Keratinocyte (primary cell): ENCODE data around the gene CIT. TPM values are rescaled to one million over a fixed set of nuclear protein-coding genes. Genes with fewer than 3 reads are reported as not detected.

Source experiments
- DNase-seq: peaks from one replicate; pipeline ENCODE4 v3.0.0-alpha.2; 2011; ENCODE audit warnings: low read depth, missing footprints, low spot score
- FAIRE-seq: peaks from 2 replicates; lab custom pipeline; 2011; peaks lifted over from hg19 to GRCh38; lab: Jason Lieb, UNC
- H2AFZ ChIP-seq: 2 replicates; pipeline ENCODE4 v1.6.0; 2012; ENCODE audit warnings: low read length, control low read depth, inconsistent platforms; ENCODE audit not compliant: control insufficient read depth
- H3K27ac ChIP-seq: 2 replicates; pipeline ENCODE4 v1.5.1; 2011; ENCODE audit warnings: low read length; ENCODE audit not compliant: control insufficient read depth, insufficient read depth
- H3K27me3 ChIP-seq: 3 replicates; pipeline ENCODE4 v1.6.0; 2011; ENCODE audit warnings: low read length; ENCODE audit not compliant: control insufficient read depth, insufficient read depth; ENCODE audit errors: extremely low read depth
- H3K36me3 ChIP-seq, 2 experiments: 2 replicates in 1 of 2; 3 replicates in 1 of 2; pipeline ENCODE4 v1.5.1; 2011; ENCODE audit warnings: low read length in 2 of 2, mild to moderate bottlenecking in 1 of 2; ENCODE audit not compliant: control insufficient read depth in 2 of 2, insufficient read depth in 2 of 2; ENCODE audit errors: extremely low read depth in 1 of 2
- H3K4me1 ChIP-seq: 3 replicates; pipeline ENCODE4 v1.5.1; 2011; ENCODE audit warnings: low read length; ENCODE audit not compliant: control insufficient read depth, insufficient read depth; ENCODE audit errors: extremely low read depth
- H3K4me2 ChIP-seq: 3 replicates; pipeline ENCODE4 v1.6.0; 2011; ENCODE audit warnings: low read depth, low read length; ENCODE audit not compliant: control insufficient read depth, insufficient read depth; ENCODE audit errors: extremely low read depth
- H3K4me3 ChIP-seq, 3 experiments: fragments of 200-600 bp in 1 of 3; sonication (generic) in 1 of 3; 2 replicates in 2 of 3; 3 replicates in 1 of 3; pipeline ENCODE4 v1.5.1; 2011 to 2016; ENCODE audit warnings: low read length in 3 of 3, mild to moderate bottlenecking in 3 of 3, control low read depth in 2 of 3, inconsistent platforms in 1 of 3, low read depth in 1 of 3, mixed read lengths in 1 of 3, mixed run types in 1 of 3, moderate library complexity in 1 of 3; ENCODE audit not compliant: control insufficient read depth in 2 of 3, insufficient read depth in 2 of 3; ENCODE audit errors: extremely low read depth in 1 of 3
- H3K79me2 ChIP-seq: 2 replicates; pipeline ENCODE4 v1.6.0; 2012; ENCODE audit warnings: low read length; ENCODE audit not compliant: control insufficient read depth, insufficient read depth
- H3K9ac ChIP-seq: 3 replicates; pipeline ENCODE4 v1.6.0; 2011; ENCODE audit warnings: low read length; ENCODE audit not compliant: control insufficient read depth, insufficient read depth; ENCODE audit errors: extremely low read depth
- H3K9me1 ChIP-seq: 3 replicates; pipeline ENCODE4 v1.6.0; 2011; ENCODE audit warnings: low read length; ENCODE audit not compliant: control insufficient read depth, insufficient read depth; ENCODE audit errors: extremely low read depth
- H3K9me3 ChIP-seq: 2 replicates; pipeline ENCODE4 v1.5.1; 2012; ENCODE audit warnings: low read depth, low read length; ENCODE audit not compliant: control insufficient read depth
- H4K20me1 ChIP-seq: 3 replicates; pipeline ENCODE4 v1.6.0; 2011; ENCODE audit warnings: low read length; ENCODE audit not compliant: control insufficient read depth, insufficient read depth; ENCODE audit errors: extremely low read depth
- CTCF ChIP-seq, 3 experiments: IDR thresholded peaks in 1 of 3; conservative IDR thresholded peaks in 1 of 3; optimal IDR thresholded peaks in 1 of 3; 2 replicates in 2 of 3; 3 replicates in 1 of 3; pipeline versions ENCODE3 to v1.5.1; 2011; ENCODE audit warnings: low read length in 3 of 3, mild to moderate bottlenecking in 3 of 3, moderate library complexity in 2 of 3, control low read depth in 1 of 3, inconsistent platforms in 1 of 3; ENCODE audit not compliant: insufficient read depth in 2 of 3; ENCODE audit errors: extremely low read depth in 1 of 3
- EZH2 ChIP-seq: IDR thresholded peaks from one replicate; pipeline ENCODE4 v1.6.1; 2012; ENCODE audit warnings: inconsistent platforms, mild to moderate bottlenecking, low read length, moderate library complexity
- dilution Hi-C: fragments of 300-500 bp; cut with MboI; formaldehyde crosslinking; loops from one replicate; pipeline ENCODE4 v1.7.0; 2020; ENCODE audit warnings: low sequenced_read_pairs; ENCODE audit not compliant: extremely low pct_ligation_motif_present
- polyA plus RNA-seq, 5 experiments: library from polyadenylated mRNA; depleted of rRNA in 3 of 5; stranded (reverse) in 3 of 5; stranded (forward) in 1 of 5; unstranded in 1 of 5; fragments of >200 nt; gene quantifications; 1 replicate in 1 of 5; 2 replicates in 3 of 5; 3 replicates in 1 of 5; pipeline versions ENCODE4 v1.2.1 to v1.2.3, GENCODE V29; 2011 to 2012; ENCODE audit warnings: missing spikeins in 2 of 5, low read depth in 1 of 5, low replicate concordance in 1 of 5

The CIT gene
- polyA plus RNA-seq, 1 donor (not counting 4 experiments of a cell fraction or from before 2014, with no cell fraction given), result 6.2 TPM

DNA sequence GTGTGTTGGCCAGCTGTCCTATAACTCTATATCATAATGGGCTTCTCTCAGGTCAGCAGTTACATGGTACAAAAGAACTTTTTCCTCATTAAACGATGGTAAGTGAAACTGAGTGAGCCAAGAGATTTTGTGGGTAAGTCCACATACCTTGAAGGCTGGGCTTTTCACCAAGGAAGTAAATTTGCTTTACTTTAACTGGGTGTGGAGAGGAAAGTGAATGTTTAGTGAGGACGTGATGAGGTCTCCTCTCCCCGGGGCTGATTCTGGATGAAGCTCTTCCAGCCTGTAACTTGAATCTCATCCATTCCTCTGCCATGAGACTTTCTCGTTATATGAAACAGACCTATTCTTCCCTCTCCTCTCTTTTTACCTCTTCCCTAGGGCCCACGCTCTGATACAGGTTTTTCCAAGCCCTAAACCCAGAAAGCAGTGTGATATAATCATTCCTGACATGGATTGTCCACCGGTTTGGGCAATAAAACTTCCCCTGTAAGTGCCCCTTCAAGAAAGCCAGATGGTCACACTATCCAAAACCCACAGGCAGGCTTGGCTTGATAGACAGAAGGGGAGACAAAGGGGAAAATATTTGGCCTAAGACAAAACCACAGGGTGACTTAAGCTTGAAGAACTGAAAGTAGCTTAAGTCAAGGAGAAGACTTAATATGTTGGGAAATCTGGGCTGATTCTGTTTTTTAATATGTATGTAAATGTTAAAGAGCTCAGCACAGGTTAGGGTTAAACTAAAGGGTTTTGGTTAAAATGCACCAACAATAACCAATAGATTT lies 50.3 kb downstream of the CIT start:
- Histone ChIP-seq H4K20me1 (no peaks in the 10 kb centered on the region), H3K79me2 (no peaks in the 10 kb centered on the region), H3K27ac (no peak overlapping the region), H3K4me1 (no peaks in the 10 kb centered on the region), H3K9me3 (no peaks in the 10 kb centered on the region), H3K4me3 (no peak overlapping the region), H3K27me3 (no peaks in the 10 kb centered on the region), H3K9ac (no peak overlapping the region), H3K9me1 (no peaks in the 10 kb centered on the region), H3K36me3 (no peaks in the 10 kb centered on the region), H2AFZ (no peak overlapping the region), H3K4me2 (no peak overlapping the region)
- FAIRE-seq (no peak), DNase-seq (no peak)
- dilution Hi-C loops, result no loop called here
- TF ChIP-seq CTCF (optimal IDR thresholded peaks at IDR 0.05 in 1 of 3, IDR thresholded peaks at IDR 0.05 in 1 of 3, conservative IDR thresholded peaks at IDR 0.05 in 1 of 3; ENCODE audit: extremely low read depth in 1 of 3, insufficient read depth in 2 of 3, low read length in 3 of 3) (no peak), EZH2 (no peak)

DNA sequence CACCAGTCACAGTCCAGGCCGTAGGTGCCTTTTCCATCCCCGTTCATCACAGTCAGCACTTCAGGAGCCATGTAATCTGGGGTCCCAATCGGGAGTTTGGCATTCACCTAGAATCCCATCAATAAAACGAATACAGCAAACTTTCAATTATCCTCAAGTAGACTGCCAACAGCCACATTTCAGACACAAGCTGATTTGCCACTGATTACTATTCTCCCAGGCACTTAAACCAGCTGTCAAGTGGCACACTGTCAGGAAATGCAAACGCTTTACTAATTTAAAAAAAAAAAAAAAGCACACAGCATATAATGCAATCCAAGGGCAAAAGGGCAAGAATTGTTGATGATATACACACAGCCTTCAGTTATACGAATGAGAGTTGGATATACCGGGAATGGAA lies 51.9 kb downstream of the CIT start:
- Histone ChIP-seq H3K4me3 (no peak overlapping the region), H3K79me2 (no peaks in the 10 kb centered on the region), H3K9ac (no peak overlapping the region), H3K9me1 (no peaks in the 10 kb centered on the region), H4K20me1 (no peaks in the 10 kb centered on the region), H3K4me1 (no peaks in the 10 kb centered on the region), H3K27me3 (no peaks in the 10 kb centered on the region), H3K4me2 (no peak overlapping the region), H2AFZ (no peak overlapping the region), H3K36me3 (no peaks in the 10 kb centered on the region), H3K9me3 (no peaks in the 10 kb centered on the region), H3K27ac (no peak overlapping the region)
- dilution Hi-C loops, result no loop called here
- TF ChIP-seq CTCF (optimal IDR thresholded peaks at IDR 0.05 in 1 of 3, IDR thresholded peaks at IDR 0.05 in 1 of 3, conservative IDR thresholded peaks at IDR 0.05 in 1 of 3; ENCODE audit: extremely low read depth in 1 of 3, insufficient read depth in 2 of 3, low read length in 3 of 3), result no peak
- TF ChIP-seq EZH2, result no peak
- FAIRE-seq, result no peak
- DNase-seq, result no peak
